ENCODE results near the gene SSPN.

Gene SSPN

GRCh38 chr12:26278666-26279065 lies 83.3 kb downstream of the SSPN start:
- Histone ChIP-seq H3K4me3 (ENCODE audit: insufficient read length, low read depth) (no peak overlapping the region), H3K27me3 (ENCODE audit: insufficient read depth, insufficient read length) (no peaks in the 10 kb centered on the region), H3K9me3 (ENCODE audit: insufficient read depth, low read length) (no peaks in the 10 kb centered on the region), H3K4me1 (ENCODE audit: insufficient read depth, insufficient read length) (peaks cover 6% of the 10 kb centered on the region), H3K9ac (ENCODE audit: insufficient read length, low read depth) (no peak overlapping the region), H3K36me3 (ENCODE audit: insufficient read depth, insufficient read length, low read length) (no peaks in the 10 kb centered on the region)
- TF ChIP-seq YY1 (IDR thresholded peaks at IDR 0.05; ENCODE audit: insufficient read depth, insufficient read length) (no peak), ZNF274 (IDR thresholded peaks at IDR 0.05; ENCODE audit: low read depth, low read length) (no peak), SUZ12 (IDR thresholded peaks at IDR 0.05; ENCODE audit: extremely low read depth, insufficient read depth, insufficient read length) (no peak)
- no peak for DNase-seq (ENCODE audit: low read depth, low spot score)

- TF ChIP-seq YY1 (IDR thresholded peaks at IDR 0.05; ENCODE audit: insufficient read depth, insufficient read length) (no peak), ZNF274 (IDR thresholded peaks at IDR 0.05; ENCODE audit: low read depth, low read length) (no peak), SUZ12 (IDR thresholded peaks at IDR 0.05; ENCODE audit: extremely low read depth, insufficient read depth, insufficient read length) (no peak)
- Histone ChIP-seq H3K9ac (ENCODE audit: insufficient read length, low read depth) (no peak overlapping the region), H3K36me3 (ENCODE audit: insufficient read depth, insufficient read length, low read length) (no peaks in the 10 kb centered on the region), H3K9me3 (ENCODE audit: insufficient read depth, low read length) (no peaks in the 10 kb centered on the region), H3K4me1 (ENCODE audit: insufficient read depth, insufficient read length) (peaks cover 6% of the 10 kb centered on the region), H3K4me3 (ENCODE audit: insufficient read length, low read depth) (no peak overlapping the region), H3K27me3 (ENCODE audit: insufficient read depth, insufficient read length) (no peaks in the 10 kb centered on the region)
- no peak for DNase-seq (ENCODE audit: low read depth, low spot score)
These were observed 83.7 kb downstream of the SSPN start for GRCh38 chr12:26279091-26279490.

- Histone ChIP-seq H3K9me3 (ENCODE audit: insufficient read depth, low read length) (no peaks in the 10 kb centered on the region), H3K4me3 (ENCODE audit: insufficient read length, low read depth) (no peak overlapping the region), H3K27me3 (ENCODE audit: insufficient read depth, insufficient read length) (no peaks in the 10 kb centered on the region), H3K4me1 (ENCODE audit: insufficient read depth, insufficient read length) (peaks cover 6% of the 10 kb centered on the region), H3K36me3 (ENCODE audit: insufficient read depth, insufficient read length, low read length) (no peaks in the 10 kb centered on the region), H3K9ac (ENCODE audit: insufficient read length, low read depth) (no peak overlapping the region)
- no peak for TF ChIP-seq ZNF274 (IDR thresholded peaks at IDR 0.05; ENCODE audit: low read depth, low read length)
- no peak for TF ChIP-seq YY1 (IDR thresholded peaks at IDR 0.05; ENCODE audit: insufficient read depth, insufficient read length)
- no peak for TF ChIP-seq SUZ12 (IDR thresholded peaks at IDR 0.05; ENCODE audit: extremely low read depth, insufficient read depth, insufficient read length)
- DNase-seq (ENCODE audit: low read depth, low spot score), result no peak
These were observed 84.5 kb downstream of the SSPN start for GRCh38 chr12:26279908-26280307.

GRCh38 chr12:26280869-26281268 lies 85.5 kb downstream of the SSPN start:
- Histone ChIP-seq H3K4me3 (ENCODE audit: insufficient read length, low read depth) (no peak overlapping the region), H3K4me1 (ENCODE audit: insufficient read depth, insufficient read length) (peaks cover 6% of the 10 kb centered on the region), H3K36me3 (ENCODE audit: insufficient read depth, insufficient read length, low read length) (no peaks in the 10 kb centered on the region), H3K27me3 (ENCODE audit: insufficient read depth, insufficient read length) (no peaks in the 10 kb centered on the region), H3K9me3 (ENCODE audit: insufficient read depth, low read length) (no peaks in the 10 kb centered on the region), H3K9ac (ENCODE audit: insufficient read length, low read depth) (no peak overlapping the region)
- DNase-seq (ENCODE audit: low read depth, low spot score), result no peak
- TF ChIP-seq ZNF274 (IDR thresholded peaks at IDR 0.05; ENCODE audit: low read depth, low read length), result no peak
- TF ChIP-seq YY1 (IDR thresholded peaks at IDR 0.05; ENCODE audit: insufficient read depth, insufficient read length), result no peak
- TF ChIP-seq SUZ12 (IDR thresholded peaks at IDR 0.05; ENCODE audit: extremely low read depth, insufficient read depth, insufficient read length), result no peak

GRCh38 chr12:26281320-26281719 lies 85.9 kb downstream of the SSPN start:
- H3K9ac ChIP-seq (ENCODE audit: insufficient read length, low read depth), result no peak overlapping the region
- H3K36me3 ChIP-seq (ENCODE audit: insufficient read depth, insufficient read length, low read length), result no peaks in the 10 kb centered on the region
- H3K27me3 ChIP-seq (ENCODE audit: insufficient read depth, insufficient read length), result no peaks in the 10 kb centered on the region
- DNase-seq (ENCODE audit: low read depth, low spot score), result no peak
- H3K9me3 ChIP-seq (ENCODE audit: insufficient read depth, low read length), result no peaks in the 10 kb centered on the region
- peaks cover 6% of the 10 kb centered on the region for H3K4me1 ChIP-seq (ENCODE audit: insufficient read depth, insufficient read length)
- TF ChIP-seq YY1 (IDR thresholded peaks at IDR 0.05; ENCODE audit: insufficient read depth, insufficient read length) (no peak), ZNF274 (IDR thresholded peaks at IDR 0.05; ENCODE audit: low read depth, low read length) (no peak), SUZ12 (IDR thresholded peaks at IDR 0.05; ENCODE audit: extremely low read depth, insufficient read depth, insufficient read length) (no peak)
- H3K4me3 ChIP-seq (ENCODE audit: insufficient read length, low read depth), result no peak overlapping the region

- H3K4me1 ChIP-seq (ENCODE audit: insufficient read depth, insufficient read length), result peaks cover 6% of the 10 kb centered on the region
- no peaks in the 10 kb centered on the region for H3K9me3 ChIP-seq (ENCODE audit: insufficient read depth, low read length)
- H3K27me3 ChIP-seq (ENCODE audit: insufficient read depth, insufficient read length), result no peaks in the 10 kb centered on the region
- no peak overlapping the region for H3K9ac ChIP-seq (ENCODE audit: insufficient read length, low read depth)
- H3K36me3 ChIP-seq (ENCODE audit: insufficient read depth, insufficient read length, low read length), result no peaks in the 10 kb centered on the region
- H3K4me3 ChIP-seq (ENCODE audit: insufficient read length, low read depth), result no peak overlapping the region
- no peak for DNase-seq (ENCODE audit: low read depth, low spot score)
- TF ChIP-seq YY1 (IDR thresholded peaks at IDR 0.05; ENCODE audit: insufficient read depth, insufficient read length) (no peak), ZNF274 (IDR thresholded peaks at IDR 0.05; ENCODE audit: low read depth, low read length) (no peak), SUZ12 (IDR thresholded peaks at IDR 0.05; ENCODE audit: extremely low read depth, insufficient read depth, insufficient read length) (no peak)
These were observed 87.1 kb downstream of the SSPN start for GRCh38 chr12:26282339-26282940.

- Histone ChIP-seq H3K36me3 (ENCODE audit: insufficient read depth, insufficient read length, low read length) (no peaks in the 10 kb centered on the region), H3K9ac (ENCODE audit: insufficient read length, low read depth) (no peak overlapping the region), H3K4me3 (ENCODE audit: insufficient read length, low read depth) (no peak overlapping the region), H3K27me3 (ENCODE audit: insufficient read depth, insufficient read length) (no peaks in the 10 kb centered on the region), H3K9me3 (ENCODE audit: insufficient read depth, low read length) (no peaks in the 10 kb centered on the region), H3K4me1 (ENCODE audit: insufficient read depth, insufficient read length) (peaks cover 6% of the 10 kb centered on the region)
- DNase-seq (ENCODE audit: low read depth, low spot score), result no peak
- TF ChIP-seq SUZ12 (IDR thresholded peaks at IDR 0.05; ENCODE audit: extremely low read depth, insufficient read depth, insufficient read length) (no peak), ZNF274 (IDR thresholded peaks at IDR 0.05; ENCODE audit: low read depth, low read length) (no peak), YY1 (IDR thresholded peaks at IDR 0.05; ENCODE audit: insufficient read depth, insufficient read length) (no peak)
These were observed 87.7 kb downstream of the SSPN start for GRCh38 chr12:26283046-26283445.
